Right renal cortex interstitium (tissue), 3 donors: ENCODE measurements around the gene CAPZB. TPM values are rescaled to one million over a fixed set of nuclear protein-coding genes. Genes with fewer than 3 reads are reported as not detected.

Experiments
- DNase-seq, 3 donors: peaks; one replicate each; pipeline ENCODE4 v3.0.0-alpha.2; 2013; ENCODE audit warnings: low read depth in 3 of 3, low spot score in 2 of 3
- polyA plus RNA-seq, 3 donors: library from polyadenylated mRNA; unstranded; fragments of 120-200 nt; gene quantifications; one replicate each; pipeline ENCODE4 v1.2.1, GENCODE V29; 2013; ENCODE audit not compliant: insufficient read length in 3 of 3

Gene CAPZB
- polyA plus RNA-seq, 3 donors = 233 to 248 (median 244) TPM

- DNase-seq = no peak
Measured at GRCh38 chr1:19294638-19295037, 190.7 kb downstream of the CAPZB start.

GRCh38 chr1:19289244-19289643, 196.1 kb downstream of the CAPZB start:
- no peak for DNase-seq

Other genes starting within 250 kb of the CAPZB start
- 10 to 100 TPM; 46.0 to 47.5 (median 46.1) TPM for gene EMC1, start 234.0 kb downstream of the CAPZB start, polyA plus RNA-seq
- 10 to 100 TPM; 28.4 to 30.5 (median 28.5) TPM for gene MRTO4, start 233.7 kb downstream of the CAPZB start, polyA plus RNA-seq
- gene AKR7A3, start 196.8 kb downstream of the CAPZB start, polyA plus RNA-seq = under 1 TPM; 0.64 to 0.99 (median 0.96) TPM
- 10 to 100 TPM; 74.7 to 86.5 (median 75.2) TPM for gene AKR7A2, start 173.4 kb downstream of the CAPZB start, polyA plus RNA-seq
- 10 to 100 TPM in 2 of 3 donors, 1 to 10 TPM in 1; 9.4 to 11.8 (median 11.5) TPM for gene SLC66A1, start 173.2 kb downstream of the CAPZB start, polyA plus RNA-seq
- 10 to 100 TPM; 20.5 to 23.9 (median 21.4) TPM for gene NBL1, start 158.8 kb upstream of the CAPZB start, polyA plus RNA-seq
- 1 to 10 TPM; 1.3 to 1.4 (median 1.4) TPM for gene HTR6, start 179.3 kb upstream of the CAPZB start, polyA plus RNA-seq